Astrocyte of the cerebellum (primary cell): ENCODE results near the gene DCAF17.

Source experiments
- DNase-seq: peaks from one replicate; pipeline ENCODE4 v3.0.0-alpha.2; 2011; ENCODE audit warnings: low read depth
- H3K4me3 ChIP-seq: 2 replicates; pipeline ENCODE4 v1.5.1; 2011; ENCODE audit warnings: mild to moderate bottlenecking, low read depth, low read length, moderate library complexity
- in situ Hi-C: cut with HindIII; loops from 2 replicates; pipeline ENCODE4 v1.10.0; 2017; ENCODE audit warnings: low sequenced_read_pairs
- TF ChIP-seq, protein P1 (sequence below): IDR thresholded peaks from 2 replicates; pipeline ENCODE4 v1.5.1; 2012; ENCODE audit warnings: low read length, low read depth, moderate library complexity, mild to moderate bottlenecking; ENCODE audit errors: missing control alignments

DCAF17 gene

DNA sequence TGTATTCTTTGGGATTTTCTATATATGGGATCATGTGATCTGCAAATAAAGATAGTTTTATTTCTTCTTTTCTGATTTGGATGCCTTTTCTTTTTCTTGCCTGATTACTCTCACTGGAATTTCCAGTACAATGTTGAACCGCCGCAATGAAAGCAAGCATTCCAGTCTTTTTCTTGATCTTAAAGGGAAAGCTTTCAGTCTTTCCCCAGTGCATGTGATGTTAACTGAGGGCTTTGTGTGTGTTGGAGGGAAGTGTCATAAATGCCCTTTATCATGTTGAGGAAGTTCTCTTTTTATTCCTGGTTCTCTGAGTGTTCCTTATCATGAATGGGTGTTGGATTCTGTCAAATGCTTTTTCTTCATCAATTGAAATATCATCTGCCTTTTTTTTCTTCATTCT, 71.3 kb downstream of the DCAF17 start:
- TF ChIP-seq, protein P1, sequence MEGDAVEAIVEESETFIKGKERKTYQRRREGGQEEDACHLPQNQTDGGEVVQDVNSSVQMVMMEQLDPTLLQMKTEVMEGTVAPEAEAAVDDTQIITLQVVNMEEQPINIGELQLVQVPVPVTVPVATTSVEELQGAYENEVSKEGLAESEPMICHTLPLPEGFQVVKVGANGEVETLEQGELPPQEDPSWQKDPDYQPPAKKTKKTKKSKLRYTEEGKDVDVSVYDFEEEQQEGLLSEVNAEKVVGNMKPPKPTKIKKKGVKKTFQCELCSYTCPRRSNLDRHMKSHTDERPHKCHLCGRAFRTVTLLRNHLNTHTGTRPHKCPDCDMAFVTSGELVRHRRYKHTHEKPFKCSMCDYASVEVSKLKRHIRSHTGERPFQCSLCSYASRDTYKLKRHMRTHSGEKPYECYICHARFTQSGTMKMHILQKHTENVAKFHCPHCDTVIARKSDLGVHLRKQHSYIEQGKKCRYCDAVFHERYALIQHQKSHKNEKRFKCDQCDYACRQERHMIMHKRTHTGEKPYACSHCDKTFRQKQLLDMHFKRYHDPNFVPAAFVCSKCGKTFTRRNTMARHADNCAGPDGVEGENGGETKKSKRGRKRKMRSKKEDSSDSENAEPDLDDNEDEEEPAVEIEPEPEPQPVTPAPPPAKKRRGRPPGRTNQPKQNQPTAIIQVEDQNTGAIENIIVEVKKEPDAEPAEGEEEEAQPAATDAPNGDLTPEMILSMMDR, result no peak
- DNase-seq, result no peak
- no peak overlapping the region for H3K4me3 ChIP-seq
- in situ Hi-C loops, result no loop called here

DNA sequence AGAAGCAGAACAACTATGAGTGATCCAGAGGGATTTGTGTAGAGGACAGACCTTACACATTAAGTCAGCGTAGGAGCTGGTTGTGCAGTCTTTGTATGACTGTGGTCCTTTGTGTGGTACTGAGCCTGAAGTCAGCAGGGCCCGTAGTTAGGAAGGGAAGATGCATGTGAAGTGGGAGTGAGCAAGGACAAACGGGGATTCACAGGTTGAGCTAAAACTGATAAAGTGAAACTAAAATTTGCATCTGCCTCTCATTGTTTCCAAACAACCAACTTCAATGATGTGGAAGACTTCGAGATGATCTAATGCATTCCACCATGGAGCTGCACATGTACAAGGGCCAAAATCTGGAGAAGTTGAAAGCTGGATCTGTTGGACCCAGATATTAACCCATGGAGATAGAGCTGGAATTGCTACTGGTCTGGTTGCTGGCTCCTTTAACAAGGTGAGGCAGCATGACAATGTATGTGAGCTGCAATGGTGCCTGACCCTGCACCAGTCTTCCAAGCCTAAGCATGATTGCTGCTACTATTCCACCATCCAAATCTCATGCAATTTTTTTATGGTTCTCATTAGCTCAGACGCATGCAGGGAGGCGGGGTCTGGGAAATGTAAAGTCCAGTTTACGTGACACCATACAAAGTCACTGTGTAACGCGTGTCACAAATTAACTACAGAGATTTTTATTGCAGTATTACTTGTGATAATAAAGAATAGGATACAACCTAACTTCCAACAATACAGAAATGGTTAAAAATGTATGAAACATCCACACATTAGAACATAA, 76.1 kb downstream of the DCAF17 start:
- DNase-seq, result no peak
- in situ Hi-C loops, result no loop called here
- no peak overlapping the region for H3K4me3 ChIP-seq
- TF ChIP-seq, protein P1, result no peak

DNA sequence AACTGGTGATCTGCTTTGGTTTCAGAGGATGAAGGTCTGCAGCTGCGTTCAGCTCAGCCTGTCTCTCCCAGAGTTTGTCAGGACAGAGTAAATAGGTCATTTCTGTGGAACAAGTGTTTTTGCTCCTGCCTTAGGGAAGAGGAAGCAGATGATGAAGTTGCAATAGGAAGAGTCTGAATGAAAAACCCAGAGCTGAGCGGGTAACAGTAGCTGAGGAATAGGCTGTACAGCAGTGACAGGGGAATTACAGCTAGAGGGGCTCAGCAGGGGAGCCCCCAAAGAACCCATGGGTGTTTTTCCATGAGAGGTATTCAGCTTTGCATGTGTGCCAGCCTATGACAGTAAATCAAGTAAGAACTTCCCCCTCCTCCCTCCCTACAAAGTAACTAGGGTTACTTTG, 78.0 kb downstream of the DCAF17 start:
- DNase-seq, result no peak
- TF ChIP-seq, protein P1, result no peak
- H3K4me3 ChIP-seq, result no peak overlapping the region
- in situ Hi-C loops, result no loop called here

DNA sequence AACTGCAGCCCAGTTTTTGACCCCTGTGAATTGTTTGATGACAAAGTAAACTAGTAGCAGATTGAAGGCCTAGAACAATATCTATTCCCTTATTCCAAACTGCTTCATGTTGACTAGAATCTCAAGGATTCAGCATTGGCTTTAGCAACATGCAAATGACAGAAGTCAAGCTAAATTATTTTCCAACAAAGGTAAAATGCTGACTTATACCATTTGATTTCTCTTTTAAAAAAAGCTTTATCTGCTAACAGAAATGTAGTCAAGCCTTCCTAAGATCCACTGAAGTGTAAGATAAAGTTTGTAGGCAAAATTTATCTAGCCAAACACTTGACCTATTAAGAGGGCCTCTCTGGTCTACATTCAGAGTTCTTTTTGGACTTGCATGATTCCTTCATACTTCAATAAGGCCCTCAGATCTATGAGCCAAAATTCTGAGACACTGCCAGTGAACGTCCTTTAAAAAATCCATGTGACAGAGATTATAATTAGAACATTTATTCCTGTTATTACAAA, 78.7 kb downstream of the DCAF17 start:
- in situ Hi-C loops, result no loop called here
- H3K4me3 ChIP-seq, result no peak overlapping the region
- DNase-seq, result no peak
- TF ChIP-seq, protein P1, result no peak

DNA sequence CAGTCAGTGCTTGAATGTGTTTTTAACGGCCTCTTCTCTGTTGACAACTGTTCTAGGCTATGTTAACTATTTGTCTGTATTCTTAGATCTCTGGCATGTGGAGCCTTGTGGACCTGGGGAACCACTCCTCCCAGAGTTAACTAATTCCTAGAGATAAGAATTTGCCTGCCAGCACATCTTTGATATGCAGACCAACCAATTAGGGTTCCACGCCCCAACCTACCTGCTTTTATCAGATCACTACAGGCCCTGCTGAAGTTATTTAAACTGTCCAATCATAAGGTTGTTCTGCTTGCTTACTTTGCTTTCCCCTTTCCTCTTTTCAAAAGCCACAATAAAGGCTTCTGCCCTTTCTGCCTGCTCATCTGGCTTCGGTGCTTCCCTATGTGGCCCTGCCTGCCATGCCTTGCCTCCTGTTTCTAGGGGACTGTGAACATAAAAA, 79.7 kb downstream of the DCAF17 start:
- in situ Hi-C loops, result no loop called here
- no peak overlapping the region for H3K4me3 ChIP-seq
- DNase-seq, result no peak
- TF ChIP-seq, protein P1, result no peak

DNA sequence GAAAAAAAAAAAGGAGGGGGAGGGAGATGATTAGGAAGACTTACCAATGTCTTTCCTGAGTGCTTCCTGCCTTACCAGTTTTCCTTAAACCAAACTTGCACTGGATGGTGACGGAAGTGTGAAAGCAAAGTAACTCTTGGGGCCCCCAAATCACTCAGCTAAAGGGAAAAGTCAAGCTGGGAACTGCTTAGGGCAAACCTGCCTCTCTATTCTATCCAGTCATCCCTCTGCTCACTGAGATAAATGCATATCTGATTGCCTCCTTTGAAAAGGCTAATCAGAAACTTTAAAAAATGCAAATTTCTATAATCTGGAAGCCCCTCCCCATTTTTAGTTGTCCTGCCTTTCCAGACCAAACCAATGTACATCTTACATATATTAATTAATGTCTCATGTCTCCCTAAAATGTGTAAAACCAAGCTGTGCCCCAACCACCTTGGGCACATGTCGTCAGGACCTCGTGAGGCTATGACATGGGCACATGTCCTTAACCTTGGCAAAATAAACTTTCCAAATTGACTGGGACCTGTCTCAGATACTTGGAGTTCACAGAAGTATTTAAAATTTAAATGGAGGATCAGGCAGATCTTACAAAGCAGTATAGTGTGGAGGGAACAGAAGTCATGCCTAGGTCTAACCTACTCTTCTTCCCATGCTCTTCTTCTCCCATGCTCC, 81.0 kb downstream of the DCAF17 start:
- TF ChIP-seq, protein P1, result no peak
- H3K4me3 ChIP-seq, result no peak overlapping the region
- in situ Hi-C loops, result no loop called here
- DNase-seq, result no peak
